ENCODE results near the gene GRPEL1. TPM values are rescaled to one million over a fixed set of nuclear protein-coding genes. Genes with fewer than 3 reads are reported as not detected.

GRPEL1 gene
- total RNA-seq, 1 experiment from 2014 or later, result 80.1 TPM

GRCh38 chr4:7108660-7109059, 40.8 kb upstream of the GRPEL1 start (continued):
- TF ChIP-seq SP1 (IDR thresholded peaks at IDR 0.05; ENCODE audit: low read depth) (no peak), POLR2A (IDR thresholded peaks at IDR 0.05; ENCODE audit: borderline replicate concordance, extremely low read depth, insufficient read depth, insufficient read length) (no peak), RAD21 (IDR thresholded peaks at IDR 0.05; ENCODE audit: low read depth) (no peak), EZH2phosphoT487 (IDR thresholded peaks at IDR 0.05; ENCODE audit: borderline replicate concordance) (no peak)

- no TSS peak for BruUV-seq (replicated peaks)
- Histone ChIP-seq H3K27me3 (ENCODE audit: insufficient read depth, low read length) (no peaks in the 10 kb centered on the region), H3K4me1 (ENCODE audit: control insufficient read depth in 1 of 2, insufficient read depth in 2 of 2, low read length in 2 of 2) (peaks cover 6 to 7% of the 10 kb centered on the region in 2 experiments), H3K9ac (ENCODE audit: low read length) (no peak overlapping the region), H3K27ac (ENCODE audit: low read depth, low read length) (no peak overlapping the region), H3K4me2 (ENCODE audit: low read length) (no peak overlapping the region), H3K9me3 (ENCODE audit: control insufficient read depth in 1 of 2, insufficient read depth in 1 of 2, low read depth in 1 of 2, low read length in 2 of 2) (no peaks in the 10 kb centered on the region), H3K36me3 (ENCODE audit: control insufficient read depth in 1 of 2, insufficient read depth in 2 of 2, low read length in 2 of 2) (no peaks in the 10 kb centered on the region), H2AFZ (ENCODE audit: low read depth, low read length, poor library complexity, severe bottlenecking) (no peak overlapping the region), H3K4me3 (replicated peaks in 1 of 2; ENCODE audit: low read depth in 1 of 2, low read length in 2 of 2) (no peak overlapping the region), H3K79me2 (ENCODE audit: insufficient read depth, low read length) (no peaks in the 10 kb centered on the region), H4K20me1 (ENCODE audit: insufficient read depth) (no peaks in the 10 kb centered on the region), H3K9me2 (ENCODE audit: insufficient read depth) (no peaks in the 10 kb centered on the region)
- ChIA-PET RAD21 (ENCODE audit: low non-redundant PET in 1 of 2, low total read pairs in 2 of 2, uncharacterized antibody in 2 of 2, unreplicated experiment in 2 of 2) (no interaction called here), CTCF (no interaction called here), POLR2A (no interaction called here)
- DNase-seq (ENCODE audit: low read depth, low spot score), result no peak
- ATAC-seq, result no peak
- intact Hi-C loops (cut with micrococcal nuclease), result no loop called here
- TF ChIP-seq POLR2AphosphoS5 (IDR thresholded peaks at IDR 0.05; ENCODE audit: low read depth, low read length), result no peak
- no peak for TF ChIP-seq RAD21 (IDR thresholded peaks at IDR 0.05; ENCODE audit: low read depth)
- TF ChIP-seq ZBTB33 (IDR thresholded peaks at IDR 0.05; ENCODE audit: extremely low read depth, insufficient replicate concordance, low read length), result no peak
- TF ChIP-seq ELF1 (IDR thresholded peaks at IDR 0.05; ENCODE audit: borderline replicate concordance, low read depth), result no peak
- TF ChIP-seq CBX3 (IDR thresholded peaks at IDR 0.05; ENCODE audit: low read depth), result no peak
- TF ChIP-seq REST (IDR thresholded peaks at IDR 0.05; ENCODE audit: low read depth), result no peak
- no peak for TF ChIP-seq YY1 (IDR thresholded peaks at IDR 0.05; ENCODE audit: extremely low read depth, insufficient replicate concordance, low read depth, low read length)
- TF ChIP-seq JUND (IDR thresholded peaks at IDR 0.05), result no peak
- no peak for TF ChIP-seq EGR1 (IDR thresholded peaks at IDR 0.05; ENCODE audit: low read depth)
- TF ChIP-seq SIN3A (IDR thresholded peaks at IDR 0.05; ENCODE audit: low read depth), result no peak
- no peak for TF ChIP-seq TCF7L2 (IDR thresholded peaks at IDR 0.05; ENCODE audit: borderline replicate concordance, extremely low read depth, insufficient read depth, insufficient read length)
- no peak for TF ChIP-seq SP1 (IDR thresholded peaks at IDR 0.05; ENCODE audit: low read depth)
- TF ChIP-seq ZNF274 (IDR thresholded peaks at IDR 0.05; ENCODE audit: low read depth, low read length), result no peak
- TF ChIP-seq SRF (IDR thresholded peaks at IDR 0.05; ENCODE audit: low read depth), result no peak
- TF ChIP-seq CTCF (IDR thresholded peaks at IDR 0.05 in 2 of 3, conservative IDR thresholded peaks at IDR 0.05 in 1 of 3; ENCODE audit: borderline replicate concordance in 1 of 3, insufficient read depth in 1 of 3, low read depth in 2 of 3, low read length in 2 of 3), result no peak
- TF ChIP-seq ZFX (IDR thresholded peaks at IDR 0.05), result no peak
- TF ChIP-seq POLR2A (IDR thresholded peaks at IDR 0.05; ENCODE audit: borderline replicate concordance, extremely low read depth, insufficient read depth, insufficient read length), result no peak
Observed at GRCh38 chr4:7108046-7108625, 40.3 kb upstream of the GRPEL1 start.

Measured in HCT116 (cell line).